CD8-positive, alpha-beta memory T cell (primary cell): ENCODE data around the gene GUCY2F. TPM values are rescaled to one million over a fixed set of nuclear protein-coding genes. Genes with fewer than 3 reads are reported as not detected.

Experiments used
- polyA plus RNA-seq: library from polyadenylated mRNA; unstranded; fragments of 300-500 nt; fragmentation: Illumina TruSeq; gene quantifications from one replicate; pipeline ENCODE4 v1.2.3, GENCODE V29; 2021
- total RNA-seq, 2 experiments: library from RNA; stranded (reverse); gene quantifications; one replicate each; pipeline ENCODE4 v1.2.3, GENCODE V29; 2021

Gene GUCY2F
- total and polyA plus RNA-seq, 3 experiments from 2014 or later = not detected

Other genes with a start within 250 kb of the GUCY2F start
- gene NXT2, start 54.8 kb upstream of the GUCY2F start, total RNA-seq = 10 to 100 TPM; 11.3 to 13.3 TPM
- 15.8 TPM for gene NXT2, start 54.8 kb upstream of the GUCY2F start, polyA plus RNA-seq
- under 1 TPM; 0.33 to 0.40 TPM for gene KCNE5, start 143.1 kb upstream of the GUCY2F start, total RNA-seq
- gene KCNE5, start 143.1 kb upstream of the GUCY2F start, polyA plus RNA-seq = 0.14 TPM